Fibroblast of peridontal ligament (primary cell): ENCODE measurements around the gene TAF4.
"Not testable (repeated sequence)": the region's sequence is repeated elsewhere in the genome, so short reads cannot be mapped to it uniquely, and the experiment has no call there.

Experiments used
- DNase-seq: peaks from one replicate; pipeline ENCODE4 v3.0.0-alpha.2; 2010; ENCODE audit errors: extremely low read depth

Gene TAF4

DNA sequence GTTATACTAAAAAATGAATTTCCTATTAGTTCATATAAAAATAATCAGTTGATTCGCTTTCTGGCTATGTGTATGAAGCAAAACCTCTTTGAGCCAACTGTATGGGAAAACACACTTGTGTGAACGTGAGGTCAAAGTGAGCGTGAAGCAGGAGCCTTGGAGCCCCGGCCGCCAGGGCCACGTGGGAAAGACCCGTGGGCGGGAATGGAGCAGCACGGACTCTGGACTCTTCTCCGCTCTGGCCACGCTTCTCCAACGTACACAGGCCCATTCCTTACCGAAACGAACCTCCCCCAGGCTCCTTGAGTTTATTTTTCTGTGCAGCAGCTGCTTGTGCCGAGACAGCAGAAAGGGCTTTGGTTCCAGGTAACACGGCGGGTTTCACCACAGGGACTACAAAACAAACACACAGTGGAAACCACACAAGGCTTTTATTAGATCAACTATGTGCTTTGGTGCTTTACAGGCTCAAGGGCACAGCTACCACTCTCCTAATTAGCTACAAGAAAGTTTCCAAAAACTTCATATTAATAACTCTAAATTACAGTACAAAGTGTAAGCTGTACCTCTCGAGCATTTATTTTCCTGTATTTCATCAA lies 62.7 kb downstream of the TAF4 start:
- DNase-seq, result no peak

- no peak for DNase-seq
These were observed 64.4 kb downstream of the TAF4 start for GRCh38 chr20:62001178-62001715.

DNA sequence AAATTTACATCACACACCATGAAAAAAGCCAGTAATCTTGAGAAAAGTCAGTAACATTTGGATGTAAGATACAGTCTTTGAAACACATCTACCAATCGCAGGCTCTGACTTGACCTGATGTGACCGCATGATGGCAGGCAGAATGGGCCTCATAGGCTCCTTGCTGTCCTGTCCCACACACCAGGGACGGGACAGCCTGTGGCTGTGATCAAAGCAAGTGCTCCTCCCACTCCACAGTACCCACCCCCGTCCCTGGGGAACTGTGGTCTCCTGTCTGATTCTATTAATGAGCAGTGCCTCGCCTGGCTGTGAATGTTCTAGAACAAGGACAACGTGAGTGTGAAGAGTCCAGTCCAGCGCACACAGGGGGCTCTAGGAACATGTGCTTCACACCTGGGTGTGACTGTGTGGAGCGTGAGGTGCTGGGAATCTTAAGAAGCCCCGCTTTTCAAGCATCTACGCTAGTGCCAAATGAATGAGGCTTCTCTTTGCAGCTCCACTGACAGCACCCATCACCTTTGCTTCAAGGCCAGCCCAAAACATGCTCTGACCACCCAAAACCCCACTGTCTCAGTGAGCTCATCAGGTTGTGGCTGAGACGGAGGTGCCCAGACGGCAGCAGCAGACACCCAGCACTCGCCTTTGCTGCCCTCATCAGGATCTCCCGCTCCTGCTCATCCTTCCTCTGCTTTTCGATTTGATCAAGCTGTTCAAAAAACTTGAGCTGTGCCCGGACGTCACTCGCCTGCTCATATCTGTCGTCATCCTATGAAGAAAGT lies 67.1 kb downstream of the TAF4 start:
- DNase-seq, result no peak

GRCh38 chr20:61997891-61998290 lies 67.8 kb downstream of the TAF4 start:
- DNase-seq, result no peak

DNA sequence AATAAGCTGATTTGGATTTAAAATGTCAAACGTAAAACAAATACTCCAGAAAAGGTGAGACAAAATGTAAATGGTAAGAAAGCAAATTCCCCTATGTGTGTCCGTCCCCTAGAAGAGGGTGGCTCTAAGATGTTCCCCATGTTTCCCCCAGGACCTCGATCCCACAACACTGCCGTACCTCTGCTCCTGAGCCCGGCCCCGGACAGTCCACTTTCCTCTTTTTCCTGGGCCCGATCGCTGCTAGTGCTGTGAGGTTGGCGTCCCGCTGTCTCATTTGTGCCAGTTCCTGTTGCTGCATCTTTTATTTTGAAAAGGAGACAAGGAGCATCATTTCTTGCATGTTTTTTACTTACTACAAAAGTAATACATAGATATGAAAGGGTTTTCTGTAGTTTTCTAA lies 68.3 kb downstream of the TAF4 start:
- DNase-seq, result no peak

DNA sequence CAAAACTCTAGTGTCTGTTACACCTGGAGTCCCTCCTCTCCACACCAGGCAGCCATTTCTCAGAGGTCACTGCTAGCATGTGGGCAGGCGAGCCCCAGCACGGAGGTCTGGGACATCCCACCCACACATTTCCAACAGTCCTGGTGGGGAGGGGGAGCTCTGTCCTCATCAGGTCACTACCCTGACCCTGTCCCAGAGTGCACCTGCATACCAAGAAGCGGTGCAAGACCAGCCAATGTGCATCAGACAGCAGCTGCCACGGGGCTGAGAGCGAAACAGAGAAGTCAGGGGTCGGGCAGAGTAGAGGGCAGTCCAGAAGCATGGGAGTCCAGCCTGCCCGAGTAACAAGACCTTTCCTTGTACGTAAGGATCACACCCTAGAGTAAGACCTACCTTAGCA lies 71.1 kb downstream of the TAF4 start:
- no peak for DNase-seq

DNA sequence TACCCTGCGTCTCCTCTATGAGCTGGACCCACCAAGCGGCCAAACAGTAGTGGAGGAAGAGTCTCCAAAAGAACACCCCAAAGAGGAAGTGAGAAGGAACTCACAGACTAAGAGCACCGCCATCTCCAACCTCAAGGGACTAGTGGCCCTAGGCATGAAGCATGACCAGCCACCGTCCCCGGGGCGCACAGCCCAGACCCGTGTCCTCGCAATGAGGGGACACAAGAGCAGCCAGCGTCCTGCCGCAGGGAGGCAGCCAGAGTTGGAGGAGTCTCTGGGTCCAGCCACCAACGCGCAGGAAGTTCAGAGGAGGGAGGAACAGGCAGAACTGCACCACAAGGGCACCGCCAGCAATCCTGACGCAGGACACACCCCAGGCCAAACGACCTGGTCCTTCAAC lies 72.6 kb downstream of the TAF4 start:
- DNase-seq, result no peak

DNA sequence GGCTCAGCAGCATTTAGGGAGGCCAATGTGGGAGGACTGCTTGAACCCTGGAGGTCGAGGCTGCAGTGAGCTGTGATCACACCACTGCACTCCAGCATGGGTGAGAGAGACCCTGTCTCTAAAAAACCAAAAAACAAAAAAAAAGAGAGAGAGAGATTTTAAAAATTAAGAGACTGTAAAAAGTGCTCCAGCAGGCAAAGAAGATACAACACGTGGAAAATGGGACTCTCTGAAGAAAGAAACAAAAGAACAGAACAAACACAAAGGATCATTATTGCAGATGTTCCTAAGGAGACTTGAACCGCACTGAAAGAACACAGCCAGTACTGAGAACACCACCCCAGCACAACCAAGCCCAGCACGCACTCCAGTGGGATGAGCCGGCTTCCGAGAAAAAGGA lies 74.2 kb downstream of the TAF4 start:
- peak; percentile 6 for DNase-seq

GRCh38 chr20:61990484-61990883 lies 75.2 kb downstream of the TAF4 start:
- no peak for DNase-seq

- DNase-seq, result no peak
These were observed 75.9 kb downstream of the TAF4 start for GRCh38 chr20:61989741-61990140.

DNA sequence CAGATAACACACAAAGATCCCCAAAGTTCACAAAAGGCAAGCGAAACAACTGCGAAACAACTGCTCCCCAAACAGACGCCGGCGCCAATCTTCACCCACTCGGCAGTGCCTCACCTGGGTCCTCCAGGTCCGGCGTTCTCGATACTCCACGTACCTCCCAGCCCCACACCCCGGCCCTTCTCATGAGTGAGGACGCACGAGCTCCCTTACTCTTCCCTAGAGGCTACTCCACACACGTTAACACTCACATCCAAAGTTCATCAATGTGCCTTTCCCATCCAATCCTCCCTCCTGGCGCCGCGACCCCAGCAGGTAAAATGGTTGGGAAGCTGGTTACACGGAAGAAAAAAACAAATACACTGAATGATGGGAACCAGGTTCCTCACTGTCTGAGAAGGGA lies 77.0 kb downstream of the TAF4 start:
- DNase-seq, result no peak

DNA sequence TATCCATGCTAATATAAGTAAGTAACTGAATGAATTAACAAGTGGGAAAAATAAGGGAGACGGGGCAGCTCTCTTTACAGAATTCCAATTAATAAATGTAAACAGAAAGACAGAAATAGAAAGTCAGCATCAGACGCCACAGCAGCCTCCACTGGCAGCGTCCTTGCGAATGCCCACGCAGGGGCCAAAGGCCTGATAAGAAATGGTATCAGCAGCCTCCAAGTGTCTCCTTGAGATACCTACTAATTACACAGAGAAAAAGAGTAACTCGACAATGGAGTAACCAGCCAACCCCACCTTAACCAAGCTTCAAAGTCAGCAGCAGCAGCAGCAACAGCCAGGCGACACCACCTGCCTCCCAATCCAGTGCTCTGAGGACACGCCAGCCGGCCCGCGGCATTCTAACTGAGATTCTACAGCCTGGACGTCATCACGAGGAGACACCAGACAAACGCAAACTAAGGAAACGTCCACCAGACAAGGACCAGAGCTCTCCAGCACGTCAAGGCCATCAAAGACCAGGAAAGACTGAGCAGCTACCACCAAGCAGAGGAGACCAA lies 78.8 kb downstream of the TAF4 start:
- no peak for DNase-seq

GRCh38 chr20:61985096-61985495 lies 80.6 kb downstream of the TAF4 start:
- no peak for DNase-seq

DNA sequence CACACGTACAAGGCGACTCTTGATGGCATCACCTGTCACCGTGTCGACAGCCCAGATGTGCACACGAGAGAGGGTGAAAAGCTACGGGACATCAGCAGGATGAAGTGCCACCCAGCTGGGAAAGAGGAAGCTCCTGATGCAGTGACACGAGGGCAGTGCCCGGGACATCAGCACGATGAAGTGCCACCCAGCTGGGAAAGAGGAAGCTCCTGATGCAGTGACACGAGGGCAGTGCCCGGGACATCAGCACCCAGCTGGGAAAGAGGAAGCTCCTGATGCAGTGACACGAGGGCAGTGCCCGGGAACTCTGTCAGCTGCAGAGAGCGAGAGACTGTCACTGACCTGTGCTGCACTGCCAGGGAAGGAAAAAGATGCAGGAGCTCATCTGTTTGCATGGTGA lies 81.2 kb downstream of the TAF4 start:
- not testable (repeated sequence) for DNase-seq

- DNase-seq, result no peak
These were observed 81.7 kb downstream of the TAF4 start for GRCh38 chr20:61983965-61984364.

DNA sequence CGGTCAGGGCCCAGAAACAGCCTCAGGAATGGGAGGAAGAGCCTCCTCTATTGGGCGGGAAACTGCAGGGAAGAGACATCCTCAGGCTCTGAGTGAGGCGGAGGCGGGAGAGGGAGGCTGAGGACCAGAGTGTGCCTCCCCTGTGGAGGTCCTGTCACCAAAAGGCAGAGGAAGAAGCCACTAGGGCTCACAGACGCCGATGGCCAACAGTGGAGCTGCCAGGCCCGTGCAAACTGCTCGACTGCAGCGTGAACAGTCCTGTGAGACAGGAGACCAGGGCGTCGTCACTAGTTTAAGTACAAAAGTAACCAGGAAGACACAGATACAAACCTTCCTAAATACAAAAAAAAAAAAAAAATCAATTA lies 82.7 kb downstream of the TAF4 start:
- DNase-seq, result no peak

DNA sequence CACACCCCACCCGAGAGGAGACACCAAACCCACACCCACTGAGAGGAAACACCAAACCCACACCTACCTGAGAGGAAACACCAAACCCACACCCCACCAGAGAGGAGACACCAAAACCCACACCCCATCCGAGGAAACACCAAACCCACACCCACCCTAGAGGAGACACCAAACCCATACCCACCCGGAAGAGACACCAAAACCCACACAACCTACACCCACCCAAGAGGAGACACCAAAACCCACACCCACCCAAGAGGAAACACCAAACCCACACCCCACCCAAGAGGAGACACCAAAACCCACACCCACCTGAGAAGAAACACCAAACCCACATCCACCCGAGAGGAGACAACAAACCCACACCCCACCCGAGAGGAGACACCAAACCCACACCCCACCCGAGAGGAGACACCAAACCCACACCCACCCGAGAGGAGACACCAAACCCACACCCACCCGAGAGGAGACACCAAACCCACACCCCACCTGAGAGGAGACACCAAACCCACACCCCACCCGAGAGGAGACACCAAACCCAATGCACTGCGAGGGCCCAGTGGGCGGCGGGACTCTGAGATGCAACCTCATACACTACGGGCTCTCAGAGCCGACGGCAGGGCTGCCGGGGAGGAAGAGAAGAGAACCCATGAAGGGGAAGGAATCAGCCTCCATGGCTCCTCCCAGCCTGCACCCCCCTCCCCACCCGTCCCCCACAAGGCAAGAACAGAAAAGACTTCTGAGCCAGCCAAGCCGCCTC lies 83.3 kb downstream of the TAF4 start:
- DNase-seq, result no peak

- not testable (repeated sequence) for DNase-seq
These were observed 84.0 kb downstream of the TAF4 start for GRCh38 chr20:61981691-61982090.

GRCh38 chr20:61980647-61981583 lies 84.8 kb downstream of the TAF4 start:
- no peak for DNase-seq

DNA sequence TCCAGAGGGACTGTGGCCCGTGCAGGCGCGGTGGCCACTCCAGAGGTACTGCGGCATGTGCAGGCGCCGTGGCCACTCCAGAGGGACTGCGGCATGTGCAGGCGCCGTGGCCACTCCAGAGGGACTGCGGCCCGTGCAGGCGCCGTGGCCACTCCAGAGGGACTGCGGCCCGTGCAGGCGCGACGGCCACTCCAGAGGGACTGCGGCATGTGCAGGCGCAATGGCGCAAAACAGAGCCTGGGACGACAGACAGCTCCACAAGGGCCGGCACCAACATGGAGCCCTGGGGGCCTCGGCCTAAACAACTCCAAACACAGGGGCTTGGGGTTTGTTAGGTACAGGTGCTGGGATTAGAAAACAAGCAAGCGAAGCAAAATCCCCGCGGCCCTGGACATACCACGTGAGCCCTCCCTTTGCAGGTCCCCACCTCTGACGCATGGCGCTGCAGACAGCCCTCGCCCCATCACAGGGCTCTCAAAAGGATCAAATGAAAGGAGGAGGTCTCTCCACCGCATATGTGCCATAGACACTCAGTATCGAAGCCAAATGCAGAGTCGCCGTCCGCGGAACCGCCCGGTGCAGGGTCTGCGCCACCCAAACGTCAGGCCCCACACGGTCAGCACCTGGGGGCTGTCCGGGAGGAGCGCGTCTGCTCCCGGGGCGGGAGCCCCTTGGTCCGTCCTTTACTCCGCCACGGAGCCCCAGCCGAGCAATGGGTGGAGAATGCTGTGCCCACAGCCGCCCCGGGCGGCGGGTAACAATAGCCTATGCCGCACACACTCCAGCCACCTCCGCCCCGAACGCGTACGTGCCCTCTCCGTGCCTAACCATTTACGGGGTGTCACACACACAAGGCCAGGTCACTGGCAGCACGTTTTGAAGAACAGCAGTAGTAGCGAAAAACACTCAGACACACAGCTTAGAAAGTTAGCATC lies 85.7 kb downstream of the TAF4 start:
- DNase-seq, result no peak
